Measurements from ENCODE around the gene FAM13C. TPM values are rescaled to one million over a fixed set of nuclear protein-coding genes. Genes with fewer than 3 reads are reported as not detected.
A peak's percentile ranks its signal among the peaks of the same experiment; 100 is the strongest.

The FAM13C gene
- total RNA-seq, 1 donor from 2014 or later = not detected

- no peak for DNase-seq (ENCODE audit: low read depth)
- H3K4me3 ChIP-seq (ENCODE audit: low read depth, low read length) = no peak overlapping the region
- TF ChIP-seq CTCF (conservative IDR thresholded peaks at IDR 0.05; ENCODE audit: low read depth, low read length) = no peak
Measured at GRCh38 chr10:59350558-59350957, 11.8 kb downstream of the FAM13C start.

GRCh38 chr10:59346321-59346720 is 16.0 kb downstream of the FAM13C start:
- no peak overlapping the region for H3K4me3 ChIP-seq (ENCODE audit: low read depth, low read length)
- no peak for TF ChIP-seq CTCF (conservative IDR thresholded peaks at IDR 0.05; ENCODE audit: low read depth, low read length)
- no peak for DNase-seq (ENCODE audit: low read depth)

GRCh38 chr10:59342723-59343122 is 19.6 kb downstream of the FAM13C start:
- TF ChIP-seq CTCF (conservative IDR thresholded peaks at IDR 0.05; ENCODE audit: low read depth, low read length) = no peak
- no peak for DNase-seq (ENCODE audit: low read depth)
- no peak overlapping the region for H3K4me3 ChIP-seq (ENCODE audit: low read depth, low read length)

- TF ChIP-seq CTCF (conservative IDR thresholded peaks at IDR 0.05; ENCODE audit: low read depth, low read length) = no peak
- no peak for DNase-seq (ENCODE audit: low read depth)
- no peak overlapping the region for H3K4me3 ChIP-seq (ENCODE audit: low read depth, low read length)
Measured at GRCh38 chr10:59342000-59342399, 20.3 kb downstream of the FAM13C start.

DNA sequence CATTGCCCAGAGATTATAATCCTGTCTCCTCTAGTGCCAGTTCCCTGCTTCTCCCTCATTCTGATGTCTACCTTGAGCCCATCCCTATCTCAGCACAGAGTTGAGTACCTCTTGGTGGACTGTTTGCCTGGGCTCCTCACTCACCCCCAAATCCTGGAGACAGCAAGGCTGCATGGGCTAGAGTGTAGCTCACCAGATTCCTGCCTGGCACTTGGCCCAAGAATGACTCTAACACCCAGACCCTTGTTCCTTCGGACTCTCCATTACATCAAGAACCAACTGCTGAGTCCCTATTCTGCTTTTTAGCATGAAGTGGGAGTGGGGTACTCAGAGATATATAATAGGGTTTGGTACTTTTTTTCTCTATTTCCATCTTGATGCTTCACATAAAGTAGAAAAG is 22.1 kb downstream of the FAM13C start:
- no peak overlapping the region for H3K4me3 ChIP-seq (ENCODE audit: low read depth, low read length)
- DNase-seq (ENCODE audit: low read depth) = no peak
- no peak for TF ChIP-seq CTCF (conservative IDR thresholded peaks at IDR 0.05; ENCODE audit: low read depth, low read length)

DNA sequence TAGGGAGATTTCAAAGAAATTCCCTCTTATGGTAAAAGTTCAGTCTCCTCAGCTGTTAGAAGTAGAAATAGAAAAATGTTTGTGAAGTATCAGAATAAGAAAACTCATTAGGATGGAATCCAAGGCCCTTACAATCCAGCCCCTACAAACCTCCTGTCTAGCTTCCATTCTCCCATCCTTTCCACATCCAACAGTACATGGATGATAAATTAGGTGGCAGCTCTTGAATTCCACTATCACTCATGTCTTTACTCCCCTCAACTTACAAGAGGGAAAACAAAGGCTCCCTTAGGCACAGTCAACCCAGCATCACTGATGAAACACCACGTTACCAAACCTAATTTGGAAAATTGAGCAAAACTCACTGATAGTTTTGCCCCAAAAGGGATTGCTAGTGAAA is 23.0 kb downstream of the FAM13C start:
- no peak overlapping the region for H3K4me3 ChIP-seq (ENCODE audit: low read depth, low read length)
- no peak for DNase-seq (ENCODE audit: low read depth)
- TF ChIP-seq CTCF (conservative IDR thresholded peaks at IDR 0.05; ENCODE audit: low read depth, low read length) = no peak

DNA sequence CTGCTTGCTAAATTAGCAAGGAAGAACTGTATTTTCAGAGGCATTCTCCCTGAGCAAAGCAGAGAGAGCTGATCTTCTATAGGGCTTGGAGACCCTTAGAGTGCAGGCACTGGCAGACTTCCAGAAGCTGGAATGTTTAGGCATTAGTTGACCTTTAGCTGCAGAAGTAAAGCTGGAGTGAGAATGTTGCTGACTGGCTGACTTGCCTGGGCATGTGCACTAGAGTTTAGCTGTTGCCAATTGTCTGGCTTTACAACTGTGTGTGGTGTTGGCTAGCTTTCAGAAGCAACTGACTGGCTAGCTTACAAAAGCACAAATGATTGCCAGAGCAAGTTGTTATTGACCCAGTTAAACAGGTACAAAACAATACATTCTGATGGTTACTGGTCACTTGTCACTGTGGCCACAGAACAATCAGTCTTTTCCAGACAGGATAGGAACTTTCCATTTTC is 25.1 kb downstream of the FAM13C start:
- peak; percentile 18 for DNase-seq (ENCODE audit: low read depth)
- H3K4me3 ChIP-seq (ENCODE audit: low read depth, low read length) = no peak overlapping the region
- TF ChIP-seq CTCF (conservative IDR thresholded peaks at IDR 0.05; ENCODE audit: low read depth, low read length) = no peak

Data from epithelial cell of proximal tubule (primary cell).